HEK293 (cell line): ENCODE data around the gene GRHL3.

Source experiments
- FEZF1 ChIP-seq: fragments of 450-650 bp; formaldehyde crosslinking; IDR thresholded peaks from 2 replicates; pipeline ENCODE4 v1.5.1; 2016; ENCODE audit warnings: missing biosample characterization, missing genetic modification characterization
- GLIS2 ChIP-seq: fragments of 450-650 bp; formaldehyde crosslinking; IDR thresholded peaks from 2 replicates; pipeline ENCODE4 v1.5.1; 2016; ENCODE audit warnings: missing biosample characterization, missing genetic modification characterization
- REPIN1 ChIP-seq: fragments of 450-650 bp; formaldehyde crosslinking; IDR thresholded peaks from 2 replicates; pipeline ENCODE4 v1.5.1; 2017; ENCODE audit warnings: missing biosample characterization, missing genetic modification characterization, low read depth
- TCF7L2 ChIP-seq: IDR thresholded peaks from 2 replicates; pipeline ENCODE4 v1.6.1; 2011; ENCODE audit warnings: low read depth, mild to moderate bottlenecking, inconsistent platforms, low read length, moderate library complexity, borderline replicate concordance
- ZBTB8A ChIP-seq: fragments of 450-650 bp; formaldehyde crosslinking; IDR thresholded peaks from 2 replicates; pipeline ENCODE4 v1.5.1; 2016; ENCODE audit warnings: missing biosample characterization, missing genetic modification characterization
- ZNF121 ChIP-seq: fragments of 450-650 bp; formaldehyde crosslinking; IDR thresholded peaks from 2 replicates; pipeline ENCODE4 v1.5.1; 2016; ENCODE audit warnings: missing biosample characterization, missing genetic modification characterization
- ZNF792 ChIP-seq: fragments of 450-650 bp; formaldehyde crosslinking; IDR thresholded peaks from 2 replicates; pipeline ENCODE4 v1.5.1; 2016; ENCODE audit warnings: missing biosample characterization, missing genetic modification characterization
- ZNF830 ChIP-seq: fragments of 450-650 bp; IDR thresholded peaks from 2 replicates; pipeline ENCODE4 v1.5.0; 2018; ENCODE audit warnings: missing biosample characterization, missing genetic modification characterization, low read depth, mild to moderate bottlenecking, moderate library complexity
- TF ChIP-seq, protein P1 (sequence below): fragments of 450-650 bp; formaldehyde crosslinking; IDR thresholded peaks from 2 replicates; pipeline ENCODE4 v1.5.1; 2016; ENCODE audit warnings: missing biosample characterization, missing genetic modification characterization, low read depth
- TF ChIP-seq, protein P2 (sequence below): fragments of 450-650 bp; formaldehyde crosslinking; IDR thresholded peaks from 2 replicates; pipeline ENCODE4 v1.5.1; 2016; ENCODE audit warnings: missing biosample characterization, missing genetic modification characterization, low read depth
- TF ChIP-seq, protein P3 (sequence below): fragments of 450-650 bp; formaldehyde crosslinking; IDR thresholded peaks from 2 replicates; pipeline ENCODE4 v1.5.1; 2016; ENCODE audit warnings: missing biosample characterization, missing genetic modification characterization
- TF ChIP-seq, protein P4 (sequence below): fragments of 450-650 bp; formaldehyde crosslinking; IDR thresholded peaks from 2 replicates; pipeline ENCODE4 v1.5.1; 2016; ENCODE audit warnings: missing biosample characterization, missing genetic modification characterization
- TF ChIP-seq, protein P5 (sequence below): fragments of 450-650 bp; formaldehyde crosslinking; IDR thresholded peaks from 2 replicates; pipeline ENCODE4 v1.5.1; 2016; ENCODE audit warnings: missing biosample characterization, missing genetic modification characterization
- TF ChIP-seq, protein P6 (sequence below): fragments of 450-650 bp; formaldehyde crosslinking; IDR thresholded peaks from 2 replicates; pipeline ENCODE4 v1.5.1; 2016; ENCODE audit warnings: missing biosample characterization, missing genetic modification characterization

DNA sequence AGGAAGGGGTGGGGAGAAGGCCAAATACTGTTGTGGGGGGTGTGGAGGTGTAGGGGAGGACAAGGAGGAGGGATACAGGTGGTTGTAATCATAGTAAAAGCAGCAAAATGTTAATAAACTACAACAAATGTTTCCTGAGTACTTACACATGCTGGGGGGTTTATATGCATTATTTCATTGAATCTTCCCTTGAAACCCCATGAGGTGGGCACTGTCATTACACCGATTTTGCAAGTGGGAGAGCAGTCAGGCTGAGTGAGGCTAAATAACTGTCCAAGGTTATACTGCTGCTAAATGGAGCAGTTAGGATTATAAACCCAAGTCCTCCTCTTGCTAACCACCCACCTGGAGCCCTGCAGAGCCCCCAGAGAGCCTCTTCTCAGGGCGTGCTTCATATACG is 14.4 kb upstream of the GRHL3 start:
- TF ChIP-seq, protein P1, sequence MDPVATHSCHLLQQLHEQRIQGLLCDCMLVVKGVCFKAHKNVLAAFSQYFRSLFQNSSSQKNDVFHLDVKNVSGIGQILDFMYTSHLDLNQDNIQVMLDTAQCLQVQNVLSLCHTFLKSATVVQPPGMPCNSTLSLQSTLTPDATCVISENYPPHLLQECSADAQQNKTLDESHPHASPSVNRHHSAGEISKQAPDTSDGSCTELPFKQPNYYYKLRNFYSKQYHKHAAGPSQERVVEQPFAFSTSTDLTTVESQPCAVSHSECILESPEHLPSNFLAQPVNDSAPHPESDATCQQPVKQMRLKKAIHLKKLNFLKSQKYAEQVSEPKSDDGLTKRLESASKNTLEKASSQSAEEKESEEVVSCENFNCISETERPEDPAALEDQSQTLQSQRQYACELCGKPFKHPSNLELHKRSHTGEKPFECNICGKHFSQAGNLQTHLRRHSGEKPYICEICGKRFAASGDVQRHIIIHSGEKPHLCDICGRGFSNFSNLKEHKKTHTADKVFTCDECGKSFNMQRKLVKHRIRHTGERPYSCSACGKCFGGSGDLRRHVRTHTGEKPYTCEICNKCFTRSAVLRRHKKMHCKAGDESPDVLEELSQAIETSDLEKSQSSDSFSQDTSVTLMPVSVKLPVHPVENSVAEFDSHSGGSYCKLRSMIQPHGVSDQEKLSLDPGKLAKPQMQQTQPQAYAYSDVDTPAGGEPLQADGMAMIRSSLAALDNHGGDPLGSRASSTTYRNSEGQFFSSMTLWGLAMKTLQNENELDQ (tag by site-specific recombination): no peak
- TF ChIP-seq, protein P2, sequence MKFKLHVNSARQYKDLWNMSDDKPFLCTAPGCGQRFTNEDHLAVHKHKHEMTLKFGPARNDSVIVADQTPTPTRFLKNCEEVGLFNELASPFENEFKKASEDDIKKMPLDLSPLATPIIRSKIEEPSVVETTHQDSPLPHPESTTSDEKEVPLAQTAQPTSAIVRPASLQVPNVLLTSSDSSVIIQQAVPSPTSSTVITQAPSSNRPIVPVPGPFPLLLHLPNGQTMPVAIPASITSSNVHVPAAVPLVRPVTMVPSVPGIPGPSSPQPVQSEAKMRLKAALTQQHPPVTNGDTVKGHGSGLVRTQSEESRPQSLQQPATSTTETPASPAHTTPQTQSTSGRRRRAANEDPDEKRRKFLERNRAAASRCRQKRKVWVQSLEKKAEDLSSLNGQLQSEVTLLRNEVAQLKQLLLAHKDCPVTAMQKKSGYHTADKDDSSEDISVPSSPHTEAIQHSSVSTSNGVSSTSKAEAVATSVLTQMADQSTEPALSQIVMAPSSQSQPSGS (tag by site-specific recombination): no peak
- TF ChIP-seq, protein P3, sequence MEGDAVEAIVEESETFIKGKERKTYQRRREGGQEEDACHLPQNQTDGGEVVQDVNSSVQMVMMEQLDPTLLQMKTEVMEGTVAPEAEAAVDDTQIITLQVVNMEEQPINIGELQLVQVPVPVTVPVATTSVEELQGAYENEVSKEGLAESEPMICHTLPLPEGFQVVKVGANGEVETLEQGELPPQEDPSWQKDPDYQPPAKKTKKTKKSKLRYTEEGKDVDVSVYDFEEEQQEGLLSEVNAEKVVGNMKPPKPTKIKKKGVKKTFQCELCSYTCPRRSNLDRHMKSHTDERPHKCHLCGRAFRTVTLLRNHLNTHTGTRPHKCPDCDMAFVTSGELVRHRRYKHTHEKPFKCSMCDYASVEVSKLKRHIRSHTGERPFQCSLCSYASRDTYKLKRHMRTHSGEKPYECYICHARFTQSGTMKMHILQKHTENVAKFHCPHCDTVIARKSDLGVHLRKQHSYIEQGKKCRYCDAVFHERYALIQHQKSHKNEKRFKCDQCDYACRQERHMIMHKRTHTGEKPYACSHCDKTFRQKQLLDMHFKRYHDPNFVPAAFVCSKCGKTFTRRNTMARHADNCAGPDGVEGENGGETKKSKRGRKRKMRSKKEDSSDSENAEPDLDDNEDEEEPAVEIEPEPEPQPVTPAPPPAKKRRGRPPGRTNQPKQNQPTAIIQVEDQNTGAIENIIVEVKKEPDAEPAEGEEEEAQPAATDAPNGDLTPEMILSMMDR (tag by site-specific recombination): no peak
- TF ChIP-seq, protein P4, sequence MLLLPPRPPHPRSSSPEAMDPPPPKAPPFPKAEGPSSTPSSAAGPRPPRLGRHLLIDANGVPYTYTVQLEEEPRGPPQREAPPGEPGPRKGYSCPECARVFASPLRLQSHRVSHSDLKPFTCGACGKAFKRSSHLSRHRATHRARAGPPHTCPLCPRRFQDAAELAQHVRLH (tag by site-specific recombination): no peak
- TF ChIP-seq, protein P5, sequence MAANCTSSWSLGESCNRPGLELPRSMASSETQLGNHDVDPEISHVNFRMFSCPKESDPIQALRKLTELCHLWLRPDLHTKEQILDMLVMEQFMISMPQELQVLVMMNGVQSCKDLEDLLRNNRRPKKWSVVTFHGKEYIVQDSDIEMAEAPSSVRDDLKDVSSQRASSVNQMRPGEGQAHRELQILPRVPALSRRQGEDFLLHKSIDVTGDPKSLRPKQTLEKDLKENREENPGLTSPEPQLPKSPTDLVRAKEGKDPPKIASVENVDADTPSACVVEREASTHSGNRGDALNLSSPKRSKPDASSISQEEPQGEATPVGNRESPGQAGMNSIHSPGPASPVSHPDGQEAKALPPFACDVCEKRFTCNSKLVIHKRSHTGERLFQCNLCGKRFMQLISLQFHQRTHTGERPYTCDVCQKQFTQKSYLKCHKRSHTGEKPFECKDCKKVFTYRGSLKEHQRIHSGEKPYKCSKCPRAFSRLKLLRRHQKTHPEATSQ (tag by site-specific recombination): no peak
- TF ChIP-seq REPIN1 (tag by site-specific recombination) (no peak), ZNF830 (tag by site-specific recombination) (no peak), ZNF121 (tag by site-specific recombination) (no peak), GLIS2 (tag by site-specific recombination) (no peak), FEZF1 (tag by site-specific recombination) (no peak), TCF7L2 (no peak), ZBTB8A (tag by site-specific recombination) (no peak), ZNF792 (tag by site-specific recombination) (no peak)
- TF ChIP-seq, protein P6, sequence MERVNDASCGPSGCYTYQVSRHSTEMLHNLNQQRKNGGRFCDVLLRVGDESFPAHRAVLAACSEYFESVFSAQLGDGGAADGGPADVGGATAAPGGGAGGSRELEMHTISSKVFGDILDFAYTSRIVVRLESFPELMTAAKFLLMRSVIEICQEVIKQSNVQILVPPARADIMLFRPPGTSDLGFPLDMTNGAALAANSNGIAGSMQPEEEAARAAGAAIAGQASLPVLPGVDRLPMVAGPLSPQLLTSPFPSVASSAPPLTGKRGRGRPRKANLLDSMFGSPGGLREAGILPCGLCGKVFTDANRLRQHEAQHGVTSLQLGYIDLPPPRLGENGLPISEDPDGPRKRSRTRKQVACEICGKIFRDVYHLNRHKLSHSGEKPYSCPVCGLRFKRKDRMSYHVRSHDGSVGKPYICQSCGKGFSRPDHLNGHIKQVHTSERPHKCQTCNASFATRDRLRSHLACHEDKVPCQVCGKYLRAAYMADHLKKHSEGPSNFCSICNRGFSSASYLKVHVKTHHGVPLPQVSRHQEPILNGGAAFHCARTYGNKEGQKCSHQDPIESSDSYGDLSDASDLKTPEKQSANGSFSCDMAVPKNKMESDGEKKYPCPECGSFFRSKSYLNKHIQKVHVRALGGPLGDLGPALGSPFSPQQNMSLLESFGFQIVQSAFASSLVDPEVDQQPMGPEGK (tag by site-specific recombination): no peak
